T-helper 2 cell (primary cell): ENCODE data around the gene EXOC6.
A peak's percentile ranks its signal among the peaks of the same experiment; 100 is the strongest.
"Not testable (repeated sequence)": the region's sequence is repeated elsewhere in the genome, so short reads cannot be mapped to it uniquely, and the experiment has no call there.

Source experiments
- DNase-seq, 5 experiments: peaks; one replicate each; pipeline versions ENCODE4 v3.0.0 to v3.0.0-alpha.2; 2012 to 2022

EXOC6 gene

GRCh38 chr10:92886334-92886961 lies 38.1 kb downstream of the EXOC6 start:
- no peak for DNase-seq

GRCh38 chr10:92890471-92890870 lies 42.2 kb downstream of the EXOC6 start:
- DNase-seq, result no peak

GRCh38 chr10:92891885-92892690 lies 43.8 kb downstream of the EXOC6 start:
- no peak for DNase-seq

- no peak for DNase-seq
Observed at GRCh38 chr10:92892691-92893054, 44.4 kb downstream of the EXOC6 start.

GRCh38 chr10:92894081-92894655 lies 45.8 kb downstream of the EXOC6 start:
- no peak for DNase-seq

GRCh38 chr10:92897916-92898315 lies 49.6 kb downstream of the EXOC6 start:
- no peak for DNase-seq

GRCh38 chr10:92901819-92902251 lies 53.5 kb downstream of the EXOC6 start:
- DNase-seq, result peak in 3 of 5 experiments; percentile 11 to 86 (median 79)

GRCh38 chr10:92903633-92904032 lies 55.3 kb downstream of the EXOC6 start:
- DNase-seq, result no peak

GRCh38 chr10:92907280-92907679 lies 59.0 kb downstream of the EXOC6 start:
- DNase-seq, result no peak

- not testable (repeated sequence) for DNase-seq
Observed at GRCh38 chr10:92912631-92913030, 64.3 kb downstream of the EXOC6 start.

GRCh38 chr10:92913973-92914372 lies 65.7 kb downstream of the EXOC6 start:
- DNase-seq, result no peak

- peak in 3 of 5 experiments; percentile 12 to 58 (median 15) for DNase-seq
Observed at GRCh38 chr10:92914478-92915325, 66.4 kb downstream of the EXOC6 start.

GRCh38 chr10:92915892-92916291 lies 67.6 kb downstream of the EXOC6 start:
- DNase-seq, result no peak

GRCh38 chr10:92916433-92916832 lies 68.1 kb downstream of the EXOC6 start:
- no peak for DNase-seq

GRCh38 chr10:92918603-92919002 lies 70.3 kb downstream of the EXOC6 start:
- DNase-seq, result no peak

GRCh38 chr10:92920866-92921265 lies 72.5 kb downstream of the EXOC6 start:
- no peak for DNase-seq

- DNase-seq, result no peak
Observed at GRCh38 chr10:92923416-92923815, 75.1 kb downstream of the EXOC6 start.

- DNase-seq, result no peak
Observed at GRCh38 chr10:92929896-92930295, 81.6 kb downstream of the EXOC6 start.

- no peak for DNase-seq
Observed at GRCh38 chr10:92931597-92931996, 83.3 kb downstream of the EXOC6 start.

- DNase-seq, result no peak
Observed at GRCh38 chr10:92937876-92938275, 89.6 kb downstream of the EXOC6 start.

GRCh38 chr10:92938841-92939240 lies 90.5 kb downstream of the EXOC6 start:
- DNase-seq, result peak in 1 of 5 experiments; percentile 1

GRCh38 chr10:92942226-92942625 lies 93.9 kb downstream of the EXOC6 start:
- DNase-seq, result no peak

GRCh38 chr10:92946491-92946890 lies 98.2 kb downstream of the EXOC6 start:
- no peak for DNase-seq
